ENCODE measurements around the gene SLC37A2. TPM values are rescaled to one million over a fixed set of nuclear protein-coding genes. Genes with fewer than 3 reads are reported as not detected.

Gene SLC37A2
- total RNA-seq, 1 donor from 2014 or later = 17.5 TPM

- peak; percentile 78 for DNase-seq (ENCODE audit: low spot score)
Measured at GRCh38 chr11:125070699-125071254, 7.7 kb downstream of the SLC37A2 start.

- DNase-seq (ENCODE audit: low spot score) = no peak
Measured at GRCh38 chr11:125071435-125071834, 8.3 kb downstream of the SLC37A2 start.

GRCh38 chr11:125071846-125072217 lies 8.7 kb downstream of the SLC37A2 start:
- DNase-seq (ENCODE audit: low spot score) = no peak

GRCh38 chr11:125072218-125072960 lies 9.3 kb downstream of the SLC37A2 start:
- DNase-seq (ENCODE audit: low spot score) = no peak

- no peak for DNase-seq (ENCODE audit: low spot score)
Measured at GRCh38 chr11:125072961-125073590, 10.0 kb downstream of the SLC37A2 start.

GRCh38 chr11:125073616-125074483 lies 10.7 kb downstream of the SLC37A2 start:
- no peak for DNase-seq (ENCODE audit: low spot score)

- peak; percentile 71 for DNase-seq (ENCODE audit: low spot score)
Measured at GRCh38 chr11:125074511-125075241, 11.6 kb downstream of the SLC37A2 start.

- DNase-seq (ENCODE audit: low spot score) = no peak
Measured at GRCh38 chr11:125075242-125075625, 12.1 kb downstream of the SLC37A2 start.

- no peak for DNase-seq (ENCODE audit: low spot score)
Measured at GRCh38 chr11:125075900-125076317, 12.8 kb downstream of the SLC37A2 start.

GRCh38 chr11:125076378-125076945 lies 13.4 kb downstream of the SLC37A2 start:
- DNase-seq (ENCODE audit: low spot score) = no peak

GRCh38 chr11:125078016-125078415 lies 14.9 kb downstream of the SLC37A2 start:
- DNase-seq (ENCODE audit: low spot score) = no peak

GRCh38 chr11:125078516-125079140 lies 15.5 kb downstream of the SLC37A2 start:
- no peak for DNase-seq (ENCODE audit: low spot score)

- DNase-seq (ENCODE audit: low spot score) = peak; percentile 75
Measured at GRCh38 chr11:125079151-125079877, 16.2 kb downstream of the SLC37A2 start.

- no peak for DNase-seq (ENCODE audit: low spot score)
Measured at GRCh38 chr11:125079878-125080530, 16.9 kb downstream of the SLC37A2 start.

- no peak for DNase-seq (ENCODE audit: low spot score)
Measured at GRCh38 chr11:125080531-125080911, 17.4 kb downstream of the SLC37A2 start.

GRCh38 chr11:125081098-125081798 lies 18.1 kb downstream of the SLC37A2 start:
- peak; percentile 83 for DNase-seq (ENCODE audit: low spot score)

GRCh38 chr11:125082040-125082439 lies 18.9 kb downstream of the SLC37A2 start:
- no peak for DNase-seq (ENCODE audit: low spot score)

- peak; percentile 69 for DNase-seq (ENCODE audit: low spot score)
Measured at GRCh38 chr11:125082611-125083311, 19.7 kb downstream of the SLC37A2 start.
